ENCODE results near the gene COL6A1. TPM values are rescaled to one million over a fixed set of nuclear protein-coding genes. Genes with fewer than 3 reads are reported as not detected.

Gene COL6A1
- total RNA-seq, 1 experiment from 2014 or later = 221 TPM

DNA sequence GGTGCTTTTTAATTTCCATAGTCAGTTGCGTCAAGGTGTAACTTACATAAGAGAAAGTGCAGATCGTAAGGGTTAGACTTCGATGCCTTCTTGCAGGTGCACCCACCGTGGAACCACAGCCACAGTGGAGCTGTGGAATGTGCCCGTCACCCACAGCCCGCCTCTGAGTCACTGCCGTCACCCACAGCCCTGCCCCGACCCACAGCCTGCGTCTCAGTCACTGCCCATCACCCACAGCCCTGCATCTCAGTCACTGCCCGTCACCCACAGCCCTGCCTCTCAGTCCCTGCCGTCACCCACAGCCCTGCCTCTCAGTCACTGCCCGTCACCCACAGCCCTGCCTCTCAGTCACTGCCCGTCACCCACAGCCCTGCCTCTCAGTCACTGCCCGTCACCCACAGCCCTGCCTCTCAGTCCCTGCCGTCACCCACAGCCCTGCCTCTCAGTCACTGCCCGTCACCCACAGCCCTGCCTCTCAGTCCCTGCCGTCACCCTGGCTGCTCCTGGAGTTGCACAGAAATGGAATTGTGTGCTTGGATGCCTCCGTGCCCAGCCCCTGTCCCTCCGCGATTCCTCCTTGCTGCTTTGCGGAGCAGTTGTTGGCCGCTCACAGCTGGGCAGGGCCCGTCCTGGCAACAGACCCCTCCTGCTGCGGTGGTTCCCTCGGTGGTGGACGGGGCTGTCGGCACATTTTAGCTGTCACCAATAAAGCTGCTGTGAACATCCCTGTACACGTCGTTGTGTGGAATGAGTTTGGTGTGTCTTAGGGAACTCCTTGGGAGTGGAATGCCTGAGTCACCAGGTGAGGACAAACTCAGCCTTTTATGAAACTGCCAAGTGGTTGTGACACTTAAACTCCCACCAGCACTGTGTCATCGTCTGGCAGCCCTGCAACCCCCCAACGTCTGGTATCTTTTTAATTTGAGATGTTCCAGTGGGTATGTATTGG, 71.4 kb downstream of the COL6A1 start:
- DNase-seq (ENCODE audit: low spot score) = no peak
- Mint-ChIP-seq H3K4me3 (no peak overlapping the region), H3K27me3 (ENCODE audit: low read depth) (no peaks in the 10 kb centered on the region), H3K4me1 (peaks cover 9% of the 10 kb centered on the region), H3K36me3 (no peaks in the 10 kb centered on the region), H3K27ac (peak overlapping the region; percentile 41; the same call in 1 of the 2 replicates), H3K9me3 (peaks cover 4% of the 10 kb centered on the region; the same call in 1 of the 2 replicates)
- CTCF ChIA-PET = no interaction called here
- POLR2A ChIA-PET = interaction anchor here (1.0 kb wide), 1 partner anchor 14 kb away, joined by 3 read pairs; no protein-coding TSS in a partner anchor
- TF ChIP-seq TCF7 (CRISPR knock-in tag; IDR thresholded peaks at IDR 0.05; ENCODE audit: low read depth) = no peak
- TF ChIP-seq, protein P1, sequence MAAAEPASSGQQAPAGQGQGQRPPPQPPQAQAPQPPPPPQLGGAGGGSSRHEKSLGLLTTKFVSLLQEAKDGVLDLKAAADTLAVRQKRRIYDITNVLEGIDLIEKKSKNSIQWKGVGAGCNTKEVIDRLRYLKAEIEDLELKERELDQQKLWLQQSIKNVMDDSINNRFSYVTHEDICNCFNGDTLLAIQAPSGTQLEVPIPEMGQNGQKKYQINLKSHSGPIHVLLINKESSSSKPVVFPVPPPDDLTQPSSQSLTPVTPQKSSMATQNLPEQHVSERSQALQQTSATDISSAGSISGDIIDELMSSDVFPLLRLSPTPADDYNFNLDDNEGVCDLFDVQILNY (CRISPR knock-in tag; IDR thresholded peaks at IDR 0.05) = no peak
- ATAC-seq = no peak

DNA sequence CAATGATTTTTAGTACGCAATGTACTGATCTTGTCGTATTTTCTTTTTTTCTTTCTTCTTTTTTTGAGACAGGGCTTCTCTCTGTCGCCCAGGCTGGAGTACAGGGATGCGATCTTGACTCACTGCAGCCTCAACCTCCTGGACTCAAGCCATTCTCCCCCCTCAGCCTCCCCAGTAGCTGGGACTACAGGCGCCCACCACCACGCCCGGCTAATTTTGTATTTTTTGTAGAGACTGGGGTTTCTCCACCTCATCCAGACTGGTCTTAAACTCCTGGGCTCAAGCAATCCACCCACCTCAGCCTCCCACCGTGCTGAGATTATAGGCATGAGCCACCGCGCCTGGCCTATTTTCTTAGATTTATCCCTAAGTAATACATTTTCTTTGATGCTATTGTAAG, 72.5 kb downstream of the COL6A1 start:
- peaks cover 6% of the 10 kb centered on the region for H3K36me3 Mint-ChIP-seq
- peaks cover 13% of the 10 kb centered on the region for H3K9me3 Mint-ChIP-seq
- peaks cover 9% of the 10 kb centered on the region for H3K4me1 Mint-ChIP-seq
- no peak overlapping the region for H3K27ac Mint-ChIP-seq
- POLR2A ChIA-PET = interaction anchor here (1.0 kb wide), 1 partner anchor 13 kb away, joined by 3 read pairs; no protein-coding TSS in a partner anchor
- DNase-seq (ENCODE audit: low spot score) = no peak
- H3K4me3 Mint-ChIP-seq = no peak overlapping the region
- no peak for TF ChIP-seq TEAD1 (CRISPR knock-in tag; IDR thresholded peaks at IDR 0.05)
- no peak for TF ChIP-seq NR1H2 (CRISPR knock-in tag; IDR thresholded peaks at IDR 0.05)
- no peaks in the 10 kb centered on the region; the same call in 1 of the 2 replicates for H3K27me3 Mint-ChIP-seq (ENCODE audit: low read depth)
- CTCF ChIA-PET = no interaction called here
- no peak for ATAC-seq

DNA sequence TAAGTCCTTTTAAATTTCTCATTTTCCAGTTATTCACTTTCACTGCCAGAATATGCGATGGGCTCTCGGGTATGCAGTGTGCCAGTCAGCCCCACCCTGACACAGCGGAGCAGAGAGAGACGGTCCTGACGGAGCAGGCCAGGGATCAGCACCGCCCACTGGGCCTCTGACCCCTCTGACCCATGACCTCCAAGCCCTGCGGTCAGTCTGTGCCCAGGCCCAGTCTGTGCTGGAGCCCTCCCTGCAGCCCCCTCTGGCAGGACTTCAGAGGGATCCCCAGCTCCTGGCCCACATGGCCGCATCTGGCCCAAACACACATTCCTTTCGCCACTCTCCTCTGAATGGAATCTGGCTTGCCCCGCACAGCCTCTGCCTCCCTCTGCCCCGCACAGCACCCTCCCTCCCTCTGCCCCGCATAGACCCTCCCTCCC, 72.9 kb downstream of the COL6A1 start:
- Mint-ChIP-seq H3K27me3 (ENCODE audit: low read depth) (peaks cover 4% of the 10 kb centered on the region; the same call in 1 of the 2 replicates), H3K9me3 (peaks cover 17% of the 10 kb centered on the region), H3K4me1 (peaks cover 9% of the 10 kb centered on the region), H3K27ac (no peak overlapping the region), H3K4me3 (no peak overlapping the region), H3K36me3 (peaks cover 10% of the 10 kb centered on the region)
- peak; percentile 50 for ATAC-seq
- ChIA-PET CTCF (no interaction called here), POLR2A (interaction anchor here (1.0 kb wide), 1 partner anchor 12 kb away, joined by 3 read pairs; no protein-coding TSS in a partner anchor)
- DNase-seq (ENCODE audit: low spot score) = no peak
- TF ChIP-seq HMGA2 (CRISPR knock-in tag; IDR thresholded peaks at IDR 0.05) (no peak), NR1H2 (CRISPR knock-in tag; IDR thresholded peaks at IDR 0.05) (no peak), ZNF416 (CRISPR knock-in tag; IDR thresholded peaks at IDR 0.05) (no peak), ZBTB21 (CRISPR knock-in tag; IDR thresholded peaks at IDR 0.05; ENCODE audit: borderline replicate concordance) (no peak), ZNF121 (CRISPR knock-in tag; IDR thresholded peaks at IDR 0.05) (no peak), ZNF232 (CRISPR knock-in tag; IDR thresholded peaks at IDR 0.05) (no peak), NFYB (CRISPR knock-in tag; conservative IDR thresholded peaks at IDR 0.05; ENCODE audit: low read depth) (no peak), SMAD3 (CRISPR knock-in tag; IDR thresholded peaks at IDR 0.05; ENCODE audit: borderline replicate concordance) (no peak), NR3C1 (CRISPR knock-in tag; conservative IDR thresholded peaks at IDR 0.05; ENCODE audit: low read depth) (no peak), FOXP1 (CRISPR knock-in tag; IDR thresholded peaks at IDR 0.05; ENCODE audit: borderline replicate concordance) (no peak)
- TF ChIP-seq, protein P2, sequence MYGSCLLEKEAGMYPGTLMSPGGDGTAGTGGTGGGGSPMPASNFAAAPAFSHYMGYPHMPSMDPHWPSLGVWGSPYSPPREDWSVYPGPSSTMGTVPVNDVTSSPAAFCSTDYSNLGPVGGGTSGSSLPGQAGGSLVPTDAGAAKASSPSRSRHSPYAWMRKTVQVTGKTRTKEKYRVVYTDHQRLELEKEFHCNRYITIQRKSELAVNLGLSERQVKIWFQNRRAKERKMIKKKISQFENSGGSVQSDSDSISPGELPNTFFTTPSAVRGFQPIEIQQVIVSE (CRISPR knock-in tag; IDR thresholded peaks at IDR 0.05; ENCODE audit: borderline replicate concordance) = no peak
- TF ChIP-seq, protein P3, sequence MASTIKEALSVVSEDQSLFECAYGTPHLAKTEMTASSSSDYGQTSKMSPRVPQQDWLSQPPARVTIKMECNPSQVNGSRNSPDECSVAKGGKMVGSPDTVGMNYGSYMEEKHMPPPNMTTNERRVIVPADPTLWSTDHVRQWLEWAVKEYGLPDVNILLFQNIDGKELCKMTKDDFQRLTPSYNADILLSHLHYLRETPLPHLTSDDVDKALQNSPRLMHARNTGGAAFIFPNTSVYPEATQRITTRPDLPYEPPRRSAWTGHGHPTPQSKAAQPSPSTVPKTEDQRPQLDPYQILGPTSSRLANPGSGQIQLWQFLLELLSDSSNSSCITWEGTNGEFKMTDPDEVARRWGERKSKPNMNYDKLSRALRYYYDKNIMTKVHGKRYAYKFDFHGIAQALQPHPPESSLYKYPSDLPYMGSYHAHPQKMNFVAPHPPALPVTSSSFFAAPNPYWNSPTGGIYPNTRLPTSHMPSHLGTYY (CRISPR knock-in tag; IDR thresholded peaks at IDR 0.05) = no peak
- TF ChIP-seq, protein P4, sequence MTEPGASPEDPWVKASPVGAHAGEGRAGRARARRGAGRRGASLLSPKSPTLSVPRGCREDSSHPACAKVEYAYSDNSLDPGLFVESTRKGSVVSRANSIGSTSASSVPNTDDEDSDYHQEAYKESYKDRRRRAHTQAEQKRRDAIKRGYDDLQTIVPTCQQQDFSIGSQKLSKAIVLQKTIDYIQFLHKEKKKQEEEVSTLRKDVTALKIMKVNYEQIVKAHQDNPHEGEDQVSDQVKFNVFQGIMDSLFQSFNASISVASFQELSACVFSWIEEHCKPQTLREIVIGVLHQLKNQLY (CRISPR knock-in tag; IDR thresholded peaks at IDR 0.05) = no peak
- TF ChIP-seq, protein P5, sequence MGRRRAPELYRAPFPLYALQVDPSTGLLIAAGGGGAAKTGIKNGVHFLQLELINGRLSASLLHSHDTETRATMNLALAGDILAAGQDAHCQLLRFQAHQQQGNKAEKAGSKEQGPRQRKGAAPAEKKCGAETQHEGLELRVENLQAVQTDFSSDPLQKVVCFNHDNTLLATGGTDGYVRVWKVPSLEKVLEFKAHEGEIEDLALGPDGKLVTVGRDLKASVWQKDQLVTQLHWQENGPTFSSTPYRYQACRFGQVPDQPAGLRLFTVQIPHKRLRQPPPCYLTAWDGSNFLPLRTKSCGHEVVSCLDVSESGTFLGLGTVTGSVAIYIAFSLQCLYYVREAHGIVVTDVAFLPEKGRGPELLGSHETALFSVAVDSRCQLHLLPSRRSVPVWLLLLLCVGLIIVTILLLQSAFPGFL (CRISPR knock-in tag; IDR thresholded peaks at IDR 0.05; ENCODE audit: borderline replicate concordance) = no peak
- TF ChIP-seq, protein P6, sequence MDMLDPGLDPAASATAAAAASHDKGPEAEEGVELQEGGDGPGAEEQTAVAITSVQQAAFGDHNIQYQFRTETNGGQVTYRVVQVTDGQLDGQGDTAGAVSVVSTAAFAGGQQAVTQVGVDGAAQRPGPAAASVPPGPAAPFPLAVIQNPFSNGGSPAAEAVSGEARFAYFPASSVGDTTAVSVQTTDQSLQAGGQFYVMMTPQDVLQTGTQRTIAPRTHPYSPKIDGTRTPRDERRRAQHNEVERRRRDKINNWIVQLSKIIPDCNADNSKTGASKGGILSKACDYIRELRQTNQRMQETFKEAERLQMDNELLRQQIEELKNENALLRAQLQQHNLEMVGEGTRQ (CRISPR knock-in tag; IDR thresholded peaks at IDR 0.05) = no peak
- TF ChIP-seq, protein P7, sequence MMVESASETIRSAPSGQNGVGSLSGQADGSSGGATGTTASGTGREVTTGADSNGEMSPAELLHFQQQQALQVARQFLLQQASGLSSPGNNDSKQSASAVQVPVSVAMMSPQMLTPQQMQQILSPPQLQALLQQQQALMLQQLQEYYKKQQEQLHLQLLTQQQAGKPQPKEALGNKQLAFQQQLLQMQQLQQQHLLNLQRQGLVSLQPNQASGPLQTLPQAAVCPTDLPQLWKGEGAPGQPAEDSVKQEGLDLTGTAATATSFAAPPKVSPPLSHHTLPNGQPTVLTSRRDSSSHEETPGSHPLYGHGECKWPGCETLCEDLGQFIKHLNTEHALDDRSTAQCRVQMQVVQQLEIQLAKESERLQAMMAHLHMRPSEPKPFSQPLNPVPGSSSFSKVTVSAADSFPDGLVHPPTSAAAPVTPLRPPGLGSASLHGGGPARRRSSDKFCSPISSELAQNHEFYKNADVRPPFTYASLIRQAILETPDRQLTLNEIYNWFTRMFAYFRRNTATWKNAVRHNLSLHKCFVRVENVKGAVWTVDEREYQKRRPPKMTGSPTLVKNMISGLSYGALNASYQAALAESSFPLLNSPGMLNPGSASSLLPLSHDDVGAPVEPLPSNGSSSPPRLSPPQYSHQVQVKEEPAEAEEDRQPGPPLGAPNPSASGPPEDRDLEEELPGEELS (CRISPR knock-in tag; IDR thresholded peaks at IDR 0.05) = no peak
- TF ChIP-seq, protein P8, sequence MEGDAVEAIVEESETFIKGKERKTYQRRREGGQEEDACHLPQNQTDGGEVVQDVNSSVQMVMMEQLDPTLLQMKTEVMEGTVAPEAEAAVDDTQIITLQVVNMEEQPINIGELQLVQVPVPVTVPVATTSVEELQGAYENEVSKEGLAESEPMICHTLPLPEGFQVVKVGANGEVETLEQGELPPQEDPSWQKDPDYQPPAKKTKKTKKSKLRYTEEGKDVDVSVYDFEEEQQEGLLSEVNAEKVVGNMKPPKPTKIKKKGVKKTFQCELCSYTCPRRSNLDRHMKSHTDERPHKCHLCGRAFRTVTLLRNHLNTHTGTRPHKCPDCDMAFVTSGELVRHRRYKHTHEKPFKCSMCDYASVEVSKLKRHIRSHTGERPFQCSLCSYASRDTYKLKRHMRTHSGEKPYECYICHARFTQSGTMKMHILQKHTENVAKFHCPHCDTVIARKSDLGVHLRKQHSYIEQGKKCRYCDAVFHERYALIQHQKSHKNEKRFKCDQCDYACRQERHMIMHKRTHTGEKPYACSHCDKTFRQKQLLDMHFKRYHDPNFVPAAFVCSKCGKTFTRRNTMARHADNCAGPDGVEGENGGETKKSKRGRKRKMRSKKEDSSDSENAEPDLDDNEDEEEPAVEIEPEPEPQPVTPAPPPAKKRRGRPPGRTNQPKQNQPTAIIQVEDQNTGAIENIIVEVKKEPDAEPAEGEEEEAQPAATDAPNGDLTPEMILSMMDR (IDR thresholded peaks at IDR 0.05) = no peak
